Ascending aorta (tissue), 2 donors: ENCODE results near the gene ZCWPW1. TPM values are rescaled to one million over a fixed set of nuclear protein-coding genes. Genes with fewer than 3 reads are reported as not detected.
"Not testable (repeated sequence)": the region's sequence is repeated elsewhere in the genome, so short reads cannot be mapped to it uniquely, and the experiment has no call there.

ENCODE experiments used
- DNase-seq, 2 donors: peaks; one replicate each; pipeline ENCODE4 v3.0.0-alpha.2; 2019; ENCODE audit warnings: low spot score in 2 of 2
- H3K27ac ChIP-seq, 2 donors: fragments of 200-600 bp; sonication (generic); one replicate each; pipeline ENCODE4 v1.5.1; 2016 to 2017; ENCODE audit warnings: mild to moderate bottlenecking in 1 of 2
- H3K27me3 ChIP-seq: fragments of 200-600 bp; sonication (generic); one replicate; pipeline ENCODE4 v1.5.1; 2017
- H3K36me3 ChIP-seq, 2 donors: fragments of 200-600 bp; sonication (generic); one replicate each; pipeline ENCODE4 v1.5.1; 2016
- H3K4me1 ChIP-seq, 2 donors: fragments of 200-600 bp; sonication (generic); one replicate each; pipeline ENCODE4 v1.5.1; 2016 to 2017; ENCODE audit warnings: mild to moderate bottlenecking in 1 of 2
- H3K4me3 ChIP-seq, 2 donors: fragments of 200-600 bp; sonication (generic); one replicate each; pipeline ENCODE4 v1.5.1; 2016 to 2017; ENCODE audit warnings: mild to moderate bottlenecking in 1 of 2
- H3K9me3 ChIP-seq, 2 donors: fragments of 200-600 bp; sonication (generic); one replicate each; pipeline ENCODE4 v1.5.1; 2016
- CTCF ChIP-seq, 3 experiments: fragments of 200-600 bp in 2 of 3; fragments of 450-650 bp in 1 of 3; sonication (generic) in 2 of 3; IDR thresholded peaks; one replicate each; pipeline ENCODE4 v1.5.1; 2016 to 2019; ENCODE audit warnings: antibody characterized with exemption in 3 of 3, mild to moderate bottlenecking in 1 of 3, moderate library complexity in 1 of 3
- intact Hi-C: fragments of 100-400 bp; cut with DNase I; formaldehyde crosslinking; loops from one replicate; pipeline ENCODE4 v1.15.1; 2023
- total RNA-seq: library from RNA; depleted of rRNA; stranded (reverse); fragments of >200 nt; gene quantifications from one replicate; pipeline ENCODE4 v1.1.0, GENCODE V29; 2016

Gene ZCWPW1
- total RNA-seq, 1 donor from 2014 or later = not detected

GRCh38 chr7:100380196-100380595 is 48.3 kb downstream of the ZCWPW1 start:
- no peaks in the 10 kb centered on the region for H3K4me1 ChIP-seq
- intact Hi-C loops = no loop called here
- H3K27me3 ChIP-seq = no peaks in the 10 kb centered on the region
- no peak for TF ChIP-seq CTCF (IDR thresholded peaks at IDR 0.05)
- H3K27ac ChIP-seq = peak overlapping the region; percentile 18 to 33
- H3K36me3 ChIP-seq = no peaks in the 10 kb centered on the region
- H3K9me3 ChIP-seq = no peaks in the 10 kb centered on the region
- no peak overlapping the region for H3K4me3 ChIP-seq
- DNase-seq = no peak

DNA sequence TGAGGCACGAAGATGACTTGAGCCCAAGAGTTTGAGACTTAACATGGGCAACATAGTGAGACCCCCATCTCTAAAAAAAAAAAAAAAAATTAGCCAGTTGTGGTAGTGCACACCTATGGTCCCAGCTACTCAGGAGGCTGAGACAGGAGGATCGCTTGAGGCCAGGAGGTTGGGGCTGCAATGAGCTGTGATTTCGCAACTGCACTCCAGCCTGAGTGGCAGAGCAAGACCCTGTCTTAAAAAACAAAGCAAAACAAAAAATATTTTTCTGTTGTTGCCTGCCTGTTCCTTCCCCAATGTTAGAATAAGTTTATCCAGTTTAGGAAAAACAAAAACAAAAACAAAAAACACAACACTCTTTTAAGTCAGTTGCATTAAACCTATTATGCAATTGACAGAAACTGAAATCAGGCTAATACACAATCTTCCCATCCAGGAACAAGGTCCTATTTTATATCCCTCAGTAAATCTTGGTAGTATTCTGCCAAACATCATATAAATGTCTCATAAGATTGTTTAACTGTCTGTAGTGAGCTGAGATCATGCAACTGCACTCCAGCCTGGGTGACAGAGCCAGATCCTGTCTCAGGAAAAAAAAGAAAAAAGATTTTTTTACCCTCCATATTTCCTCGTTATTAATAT is 50.3 kb downstream of the ZCWPW1 start:
- H3K4me1 ChIP-seq = no peaks in the 10 kb centered on the region
- no peak for DNase-seq
- no peaks in the 10 kb centered on the region for H3K9me3 ChIP-seq
- no peak overlapping the region for H3K27ac ChIP-seq
- H3K27me3 ChIP-seq = no peaks in the 10 kb centered on the region
- TF ChIP-seq CTCF (IDR thresholded peaks at IDR 0.05) = no peak
- intact Hi-C loops = no loop called here
- no peaks in the 10 kb centered on the region for H3K36me3 ChIP-seq
- no peak overlapping the region for H3K4me3 ChIP-seq

DNA sequence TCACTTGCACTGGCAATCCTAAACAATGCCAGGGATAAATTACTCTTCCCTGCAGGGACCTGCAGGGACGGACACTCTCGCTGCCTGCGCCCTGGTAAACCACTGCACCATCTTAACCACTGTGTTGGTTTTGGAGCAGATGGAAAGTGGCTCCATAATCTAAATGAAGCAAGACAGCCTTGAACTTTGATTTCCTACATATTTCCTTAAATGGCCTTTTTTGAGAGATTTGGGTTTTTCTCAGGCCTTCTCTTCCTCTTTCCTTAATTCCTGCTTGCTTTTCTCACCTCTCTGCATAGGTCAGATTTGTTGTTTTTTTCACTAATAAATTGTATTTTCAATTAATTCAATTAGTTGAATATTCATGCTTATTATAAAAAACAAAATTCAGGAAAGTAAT is 52.4 kb downstream of the ZCWPW1 start:
- H3K9me3 ChIP-seq = no peaks in the 10 kb centered on the region
- TF ChIP-seq CTCF (IDR thresholded peaks at IDR 0.05) = no peak
- H3K4me3 ChIP-seq = no peak overlapping the region
- intact Hi-C loops = no loop called here
- no peaks in the 10 kb centered on the region for H3K27me3 ChIP-seq
- no peak overlapping the region for H3K27ac ChIP-seq
- no peak for DNase-seq
- peaks cover 0 to 4% of the 10 kb centered on the region in 2 donors for H3K4me1 ChIP-seq
- H3K36me3 ChIP-seq = no peaks in the 10 kb centered on the region

GRCh38 chr7:100374601-100375000 is 53.9 kb downstream of the ZCWPW1 start:
- intact Hi-C loops = no loop called here
- H3K4me1 ChIP-seq = peaks cover 0 to 4% of the 10 kb centered on the region in 2 donors
- H3K36me3 ChIP-seq = no peaks in the 10 kb centered on the region
- no peak overlapping the region for H3K27ac ChIP-seq
- DNase-seq = no peak
- no peaks in the 10 kb centered on the region for H3K27me3 ChIP-seq
- peak overlapping the region in 1 of 2 donors; percentile 10 for H3K4me3 ChIP-seq
- TF ChIP-seq CTCF (IDR thresholded peaks at IDR 0.05) = no peak
- H3K9me3 ChIP-seq = no peaks in the 10 kb centered on the region

- H3K4me1 ChIP-seq, DNase-seq, H3K27me3 ChIP-seq, H3K9me3 ChIP-seq, H3K36me3 ChIP-seq, intact Hi-C loops: not testable (repeated sequence)
- peak overlapping the region in 1 of 2 donors; percentile 45 for H3K27ac ChIP-seq
- peak overlapping the region in 1 of 2 donors; percentile 33 for H3K4me3 ChIP-seq
Measured at GRCh38 chr7:100373870-100374598, 54.5 kb downstream of the ZCWPW1 start.

DNA sequence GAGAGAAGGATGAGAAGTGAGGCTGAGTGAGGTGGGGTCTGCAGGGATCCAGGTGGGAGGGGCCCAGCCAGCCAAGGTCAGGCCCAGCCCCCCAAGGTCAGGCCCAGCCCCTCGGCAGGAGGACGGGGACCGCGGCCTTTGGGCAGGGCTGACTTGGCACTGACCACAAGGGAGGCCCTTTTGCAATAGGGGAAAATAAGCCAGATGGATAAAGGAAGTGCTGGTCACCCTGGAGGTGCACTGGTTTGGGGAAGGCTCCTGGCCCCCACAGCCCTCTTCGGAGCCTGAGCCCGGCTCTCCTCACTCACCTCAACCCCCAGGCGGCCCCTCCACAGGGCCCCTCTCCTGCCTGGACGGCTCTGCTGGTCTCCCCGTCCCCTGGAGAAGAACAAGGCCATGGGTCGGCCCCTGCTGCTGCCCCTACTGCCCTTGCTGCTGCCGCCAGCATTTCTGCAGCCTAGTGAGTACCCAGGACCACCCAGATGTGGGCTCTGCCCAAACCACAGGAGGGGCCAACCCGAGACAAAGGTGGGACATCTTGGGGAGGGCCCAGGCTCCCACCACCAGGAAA is 55.2 kb downstream of the ZCWPW1 start, which contains the start of gene PILRA:
Gene PILRA (plus strand): TSS at position 227 of the 571 bp plus-strand sequence. CDS start 170 bp downstream, at position 397.
- intact Hi-C loops = no loop called here
- Histone ChIP-seq H3K36me3 (no peaks in the 10 kb centered on the region), H3K9me3 (no peaks in the 10 kb centered on the region), H3K27me3 (no peaks in the 10 kb centered on the region), H3K27ac (peak within 1 kb of the TSS; percentile 39 to 45), H3K4me3 (peak within 1 kb of the TSS in 1 of 2 donors; percentile 33), H3K4me1 (peaks cover 0 to 4% of the 10 kb centered on the region in 2 donors)
- no peak for TF ChIP-seq CTCF (IDR thresholded peaks at IDR 0.05)
- no peak for DNase-seq
